Epithelial cell of esophagus (primary cell): Measurements from ENCODE around the gene MRPS31.

ENCODE experiments used
- DNase-seq: peaks from one replicate; pipeline ENCODE4 v3.0.0; 2010; ENCODE audit warnings: low read depth
- H3K4me3 ChIP-seq: 2 replicates; pipeline ENCODE4 v1.5.1; 2011; ENCODE audit warnings: mild to moderate bottlenecking, low read length, control low read depth
- CTCF ChIP-seq: IDR thresholded peaks from 2 replicates; pipeline ENCODE4 v1.5.1; 2011; ENCODE audit warnings: low read depth, mild to moderate bottlenecking, low read length, control low read depth, inconsistent platforms; ENCODE audit not compliant: insufficient read depth; ENCODE audit errors: missing control alignments

The MRPS31 gene

DNA sequence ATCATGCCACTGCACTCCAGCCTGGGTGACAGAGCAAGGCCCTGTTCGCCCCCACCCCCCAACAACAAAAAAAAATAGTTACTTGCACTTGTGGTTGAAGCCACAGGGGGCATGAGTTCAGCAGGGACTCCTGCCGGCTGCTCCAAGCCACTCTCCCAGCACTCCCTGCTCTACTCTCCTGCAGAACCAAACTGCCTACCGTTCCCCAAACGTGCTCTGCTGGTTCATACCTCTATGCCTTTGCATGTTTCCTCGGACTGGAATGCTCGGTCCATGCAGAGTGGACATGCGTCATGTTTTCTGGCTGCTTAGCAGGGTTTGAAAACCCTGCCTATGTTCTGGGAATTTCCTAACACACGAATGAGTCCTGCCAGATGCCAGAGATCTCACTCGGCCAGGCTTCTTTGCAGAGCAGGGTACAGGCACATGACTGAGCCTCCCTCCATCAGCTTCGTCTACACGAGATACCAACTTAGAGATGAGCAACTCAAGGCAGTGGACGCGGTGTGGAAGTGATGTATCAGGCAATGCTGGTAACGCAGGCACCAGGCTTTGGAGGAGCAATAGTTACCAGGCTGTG, 9.9 kb upstream of the MRPS31 start:
- DNase-seq = peak; percentile 51
- TF ChIP-seq CTCF = no peak
- no peak overlapping the region for H3K4me3 ChIP-seq

DNA sequence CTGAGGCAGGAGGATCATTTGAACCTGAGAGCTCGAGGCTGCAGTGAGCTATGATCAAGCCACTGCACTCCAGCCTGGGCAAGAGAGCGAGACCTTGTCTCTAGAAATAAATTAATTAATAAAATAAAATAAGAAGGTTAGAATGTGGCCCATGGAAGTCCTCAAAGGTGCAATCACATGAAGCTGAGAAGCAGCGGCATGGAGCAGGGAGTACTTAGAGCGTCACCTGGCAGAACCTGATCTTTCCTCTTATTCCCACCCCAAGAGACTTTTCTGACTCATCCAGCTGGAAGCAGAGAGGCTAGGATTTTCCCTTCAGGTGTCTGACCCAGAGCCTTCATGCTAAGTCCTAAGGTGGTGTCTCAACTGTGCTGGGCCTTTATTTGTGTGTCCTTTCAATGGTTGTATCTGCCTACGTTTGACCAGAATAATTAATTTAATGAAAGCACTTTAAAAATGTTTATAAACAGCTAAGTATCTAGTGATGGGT, 8.9 kb upstream of the MRPS31 start:
- no peak overlapping the region for H3K4me3 ChIP-seq
- TF ChIP-seq CTCF = no peak
- peak; percentile 49 for DNase-seq

- TF ChIP-seq CTCF = no peak
- no peak for DNase-seq
- no peak overlapping the region for H3K4me3 ChIP-seq
Measured at GRCh38 chr13:40779049-40779448, 8.1 kb upstream of the MRPS31 start.

DNA sequence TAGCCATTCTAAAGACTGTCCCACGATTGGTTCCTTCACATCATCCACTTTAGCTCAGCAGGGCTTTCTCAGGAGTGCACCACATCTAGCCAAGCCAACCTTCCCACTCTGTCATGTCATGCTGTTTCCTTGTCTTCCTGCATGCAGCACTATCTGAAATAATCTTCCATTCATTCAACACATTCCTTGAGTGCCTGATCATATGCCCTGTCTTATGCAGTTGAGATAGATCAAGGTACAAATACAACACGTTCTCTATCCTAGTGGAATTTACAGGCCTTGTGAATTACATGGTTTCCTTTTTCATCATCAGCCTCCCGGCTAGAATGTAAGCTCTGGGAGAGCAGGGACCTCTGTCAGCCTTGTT, 6.8 kb upstream of the MRPS31 start:
- DNase-seq = no peak
- no peak for TF ChIP-seq CTCF
- no peak overlapping the region for H3K4me3 ChIP-seq

- H3K4me3 ChIP-seq = peak overlapping the region; percentile 26
- DNase-seq = peak; percentile 59
- peak; percentile 56 for TF ChIP-seq CTCF
Measured at GRCh38 chr13:40777166-40777808, 6.3 kb upstream of the MRPS31 start.

DNA sequence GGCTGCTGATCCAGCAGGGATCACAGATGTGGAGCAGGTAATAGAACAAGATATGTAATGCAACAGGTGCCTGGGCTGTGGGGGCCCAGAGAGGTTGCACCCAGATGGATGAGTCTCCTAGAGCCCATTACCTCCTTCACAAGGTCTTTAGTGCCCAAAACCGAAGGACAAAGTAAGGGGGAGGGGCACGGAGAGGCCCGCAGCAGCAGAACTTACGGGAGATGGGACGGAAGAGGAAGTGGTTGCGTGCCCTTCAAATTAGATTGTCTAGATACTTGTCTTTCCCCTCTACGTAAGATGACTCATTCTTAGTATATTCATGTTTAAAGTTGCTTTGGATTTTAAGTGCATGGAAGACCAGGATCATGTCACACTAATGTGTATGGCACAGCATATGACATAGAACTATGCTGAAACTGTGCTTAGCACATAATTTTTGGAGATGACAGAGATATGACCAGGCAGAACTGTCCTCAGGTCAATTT, 5.7 kb upstream of the MRPS31 start:
- no peak overlapping the region for H3K4me3 ChIP-seq
- peak; percentile 53 for DNase-seq
- TF ChIP-seq CTCF = no peak

DNA sequence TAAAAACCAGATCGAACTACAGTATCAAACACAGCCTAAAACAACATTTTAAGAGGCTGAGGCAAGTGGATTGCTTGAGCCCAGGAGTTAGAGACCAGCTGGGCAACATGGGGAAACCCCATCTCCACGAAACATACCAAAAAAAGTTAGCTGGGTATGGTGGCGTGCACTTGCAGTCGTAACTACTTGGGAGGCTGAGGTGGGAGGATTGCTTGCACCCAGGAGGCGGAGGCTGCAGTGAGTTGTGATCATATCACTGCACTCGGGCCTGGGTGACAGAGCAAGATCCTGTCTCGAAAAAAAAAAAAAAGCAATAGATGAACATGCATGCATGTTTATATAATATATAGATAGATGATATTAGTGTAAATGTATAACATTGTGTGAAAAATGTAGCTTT, 5.2 kb upstream of the MRPS31 start:
- no peak overlapping the region for H3K4me3 ChIP-seq
- TF ChIP-seq CTCF = no peak
- DNase-seq = no peak
